ENCODE results near the gene LPP. TPM values are rescaled to one million over a fixed set of nuclear protein-coding genes. Genes with fewer than 3 reads are reported as not detected.
A peak's percentile ranks its signal among the peaks of the same experiment; 100 is the strongest.

The LPP gene
- total RNA-seq, 6 experiments from 2014 or later, result 41.5 to 90.5 (median 69.5) TPM

DNA sequence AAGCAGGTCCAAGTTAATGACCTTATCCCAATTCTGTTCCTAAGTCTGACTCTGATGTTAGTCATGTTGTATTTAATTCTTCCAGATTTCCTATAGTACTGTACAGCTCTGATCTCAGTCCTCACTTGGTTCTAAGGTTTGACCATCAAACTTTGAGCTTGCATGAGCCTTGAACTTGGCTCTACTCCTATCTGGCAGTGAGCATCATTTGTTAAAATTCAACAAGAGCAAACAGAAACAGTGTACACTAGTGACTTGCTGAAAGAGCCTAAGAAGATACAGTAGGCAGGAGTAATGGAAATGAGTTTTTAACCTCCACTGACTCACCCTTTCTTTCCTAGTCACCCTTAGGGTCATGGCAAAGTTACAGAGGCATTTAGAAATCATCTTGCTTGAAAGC, 566.7 kb downstream of the LPP start:
- Histone ChIP-seq H3K9me3 (no peaks in the 10 kb centered on the region), H3K27me3 (no peaks in the 10 kb centered on the region), H3K27ac (peak overlapping the region in 2 of 3 donors; percentile 14 to 57), H3K4me3 (no peak overlapping the region), H3K36me3 (no peaks in the 10 kb centered on the region), H3K4me1 (peaks cover 0 to 48% (median 7%) of the 10 kb centered on the region in 4 donors)
- intact Hi-C loops (cut with DNase I), result no loop called here
- DNase-seq, result peak in 1 of 3 donors; percentile 66
- peak; percentile 88 to 92 (median 90) for ATAC-seq
- TF ChIP-seq POLR2A (IDR thresholded peaks at IDR 0.05), result no peak
- TF ChIP-seq CTCF (IDR thresholded peaks at IDR 0.05), result no peak

DNA sequence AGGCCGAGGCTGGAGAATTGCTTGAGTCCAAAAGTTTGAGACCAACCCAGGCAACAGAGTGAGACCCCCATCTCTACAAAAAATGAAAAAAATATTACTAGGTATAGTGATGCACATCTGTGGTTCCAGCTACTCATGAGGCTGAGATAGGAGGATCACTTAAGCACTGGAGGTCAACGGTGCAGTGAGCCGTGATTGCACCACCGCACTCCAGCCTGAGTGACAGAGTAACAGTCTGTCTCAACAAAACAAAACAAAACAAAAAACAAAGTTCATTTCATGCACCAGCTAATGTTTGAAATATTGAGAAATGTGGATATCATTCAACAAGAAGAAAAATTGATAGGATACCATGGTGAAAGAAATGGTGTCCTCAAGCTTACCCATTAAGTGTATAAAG, 567.4 kb downstream of the LPP start:
- TF ChIP-seq CTCF (IDR thresholded peaks at IDR 0.05), result no peak
- TF ChIP-seq POLR2A (IDR thresholded peaks at IDR 0.05), result no peak

GRCh38 chr3:188721990-188722389, 568.0 kb downstream of the LPP start:
- ATAC-seq (no peak), DNase-seq (no peak)
- TF ChIP-seq CTCF (IDR thresholded peaks at IDR 0.05) (no peak), POLR2A (IDR thresholded peaks at IDR 0.05) (no peak)
- intact Hi-C loops (cut with DNase I), result no loop called here
- H3K36me3 ChIP-seq, result no peaks in the 10 kb centered on the region
- H3K27me3 ChIP-seq, result no peaks in the 10 kb centered on the region
- 76% methylated on average over 3 of the region's 3 CpGs for WGBS (ENCODE audit: insufficient coverage, low coverage, low lambda C conversion rate, missing lambda C conversion rate)
- H3K27ac ChIP-seq, result peak overlapping the region in 1 of 3 donors; percentile 57
- H3K9me3 ChIP-seq, result no peaks in the 10 kb centered on the region
- H3K4me3 ChIP-seq, result no peak overlapping the region
- peaks cover 0 to 46% (median 7%) of the 10 kb centered on the region in 4 donors for H3K4me1 ChIP-seq

More for the DNA sequence above, 567.4 kb downstream of the LPP start:
- Histone ChIP-seq H3K27me3 (no peaks in the 10 kb centered on the region), H3K4me3 (no peak overlapping the region), H3K9me3 (no peaks in the 10 kb centered on the region), H3K27ac (peak overlapping the region in 2 of 3 donors; percentile 6 to 57), H3K4me1 (peaks cover 0 to 46% (median 7%) of the 10 kb centered on the region in 4 donors), H3K36me3 (no peaks in the 10 kb centered on the region)
- ATAC-seq (peak; percentile 58 to 86 (median 68)), DNase-seq (peak; percentile 56 to 60 (median 58))
- WGBS (ENCODE audit: insufficient coverage, low coverage, low lambda C conversion rate, missing lambda C conversion rate), result 49% methylated on average over 4 of the region's 4 CpGs
- intact Hi-C loops (cut with DNase I), result no loop called here

GRCh38 chr3:188722963-188723362, 569.0 kb downstream of the LPP start:
- DNase-seq, result no peak
- intact Hi-C loops (cut with DNase I), result no loop called here
- WGBS (ENCODE audit: insufficient coverage, low coverage, low lambda C conversion rate, missing lambda C conversion rate), result 32% methylated on average over 3 of the region's 3 CpGs
- Histone ChIP-seq H3K9me3 (no peaks in the 10 kb centered on the region), H3K27me3 (no peaks in the 10 kb centered on the region), H3K27ac (no peak overlapping the region), H3K36me3 (no peaks in the 10 kb centered on the region), H3K4me3 (no peak overlapping the region), H3K4me1 (peaks cover 0 to 46% (median 7%) of the 10 kb centered on the region in 4 donors)
- TF ChIP-seq POLR2A (IDR thresholded peaks at IDR 0.05) (no peak), CTCF (IDR thresholded peaks at IDR 0.05) (no peak)
- no peak for ATAC-seq

GRCh38 chr3:188727052-188727451, 573.1 kb downstream of the LPP start:
- peaks cover 0 to 18% (median 0%) of the 10 kb centered on the region in 4 donors for H3K4me1 ChIP-seq
- H3K27ac ChIP-seq, result no peak overlapping the region
- WGBS (ENCODE audit: insufficient coverage, low coverage, low lambda C conversion rate, missing lambda C conversion rate), result 83% methylated on average over 2 of the region's 2 CpGs
- no peak for DNase-seq
- TF ChIP-seq POLR2A (IDR thresholded peaks at IDR 0.05) (no peak), CTCF (IDR thresholded peaks at IDR 0.05) (no peak)
- H3K36me3 ChIP-seq, result no peaks in the 10 kb centered on the region
- no peaks in the 10 kb centered on the region for H3K27me3 ChIP-seq
- intact Hi-C loops (cut with DNase I), result no loop called here
- no peak overlapping the region for H3K4me3 ChIP-seq
- H3K9me3 ChIP-seq, result no peaks in the 10 kb centered on the region
- no peak for ATAC-seq

Data from right lobe of liver (tissue), 6 donors.